DLD1 (cell line): ENCODE data around the gene LRRC7.
"Not testable (repeated sequence)": the region's sequence is repeated elsewhere in the genome, so short reads cannot be mapped to it uniquely, and the experiment has no call there.

Experiments used
- in situ Hi-C: cut with HindIII; loops from 2 replicates; pipeline ENCODE4 v1.10.0; 2017; ENCODE audit warnings: low sequenced_read_pairs

Gene LRRC7

DNA sequence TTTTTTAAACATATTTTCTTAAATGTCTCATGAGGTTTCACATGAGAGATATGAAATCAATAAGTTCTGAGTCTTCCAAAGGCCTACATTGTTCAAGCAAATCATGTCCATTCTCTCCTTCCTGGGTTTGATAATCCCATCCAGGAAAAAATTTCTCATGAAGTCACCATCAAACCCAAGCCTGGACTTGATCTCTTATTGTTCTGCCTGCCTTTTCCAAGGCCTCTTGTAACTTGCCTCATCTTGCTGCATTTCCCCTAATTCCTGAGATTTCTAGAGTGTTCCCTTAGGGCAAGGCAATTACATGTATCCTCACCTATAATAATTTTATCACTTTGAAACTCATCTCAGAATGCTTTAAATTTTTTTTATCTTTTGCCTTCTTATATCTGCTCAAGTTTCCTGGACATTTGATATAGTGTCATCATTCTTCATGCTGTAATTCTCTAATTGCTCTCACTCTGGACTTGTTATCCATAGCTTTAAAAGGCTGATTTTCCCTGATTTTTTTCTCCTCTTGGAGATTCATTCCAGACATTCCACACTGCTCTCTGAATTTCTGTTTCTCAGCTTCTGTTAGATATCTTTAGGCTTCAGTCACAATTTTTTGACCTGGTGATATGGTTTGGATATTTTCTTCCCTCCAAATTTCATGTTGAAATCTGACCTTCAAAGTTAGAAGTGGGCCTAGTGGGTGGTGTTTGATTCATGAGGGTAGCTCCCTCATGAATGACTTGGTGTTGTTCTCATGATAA is 126.4 kb downstream of the LRRC7 start:
- in situ Hi-C loops: no loop called here

DNA sequence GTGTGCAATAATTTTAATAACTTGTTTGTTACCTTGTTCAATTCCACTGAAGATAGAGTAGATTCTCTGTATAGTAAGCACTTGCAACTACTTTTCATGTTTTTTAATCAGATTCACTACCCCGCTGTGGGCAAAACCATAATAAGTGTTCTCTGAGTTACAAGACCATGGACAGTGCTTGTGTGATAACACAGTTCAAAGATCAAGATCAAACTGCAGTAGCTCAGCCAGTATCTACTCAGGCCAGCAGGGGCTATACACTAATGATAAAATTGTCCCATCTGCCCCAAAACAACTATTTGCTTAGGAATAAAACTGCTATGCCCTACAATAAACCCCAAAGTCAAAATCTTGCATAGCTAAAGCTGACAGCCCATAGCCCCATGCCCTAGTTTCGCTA is 129.6 kb downstream of the LRRC7 start:
- in situ Hi-C loops: no loop called here

- in situ Hi-C loops: no loop called here
These were observed 133.0 kb downstream of the LRRC7 start for GRCh38 chr1:69700770-69701169.

- in situ Hi-C loops: no loop called here
These were observed 134.4 kb downstream of the LRRC7 start for GRCh38 chr1:69702085-69702484.

DNA sequence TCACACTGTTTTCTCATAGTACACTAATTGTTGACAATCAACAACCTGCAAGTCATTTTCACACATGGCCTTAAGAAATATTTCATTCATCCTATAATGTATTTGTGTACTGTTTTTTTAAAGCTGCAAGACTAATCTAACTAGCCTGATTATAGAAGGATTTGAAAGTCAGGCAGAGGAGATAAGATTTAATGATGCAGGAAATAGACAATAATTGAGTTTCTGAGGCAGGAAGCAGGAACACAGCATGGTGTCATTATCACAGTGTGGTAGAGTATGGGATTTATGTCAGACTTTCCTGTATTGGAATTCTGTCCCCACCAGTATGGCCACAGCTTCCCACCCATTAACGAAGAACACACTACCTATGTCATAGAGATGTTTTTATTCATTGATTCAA is 138.8 kb downstream of the LRRC7 start:
- in situ Hi-C loops: no loop called here

DNA sequence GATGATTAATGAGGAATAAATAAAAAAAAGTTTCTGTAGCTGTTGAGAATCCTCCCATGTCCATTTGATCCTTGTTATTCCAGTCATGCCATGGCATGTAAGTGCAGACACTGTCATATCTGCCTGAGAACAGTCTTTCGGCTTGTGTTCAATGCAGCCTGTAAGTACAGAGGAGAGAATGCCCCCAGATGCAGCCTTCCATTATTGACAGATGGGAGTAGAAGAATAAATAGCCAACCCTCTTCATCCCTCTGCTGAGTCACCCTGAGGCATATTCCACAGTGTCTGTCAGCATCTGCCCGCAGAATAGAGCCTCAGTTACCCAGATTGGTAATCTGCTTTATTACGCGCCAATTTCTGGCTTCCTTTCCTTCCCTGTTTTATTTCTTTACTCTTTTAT is 139.4 kb downstream of the LRRC7 start:
- in situ Hi-C loops: no loop called here

GRCh38 chr1:69710484-69711189 is 142.9 kb downstream of the LRRC7 start:
- in situ Hi-C loops: no loop called here

- in situ Hi-C loops: no loop called here
These were observed 143.6 kb downstream of the LRRC7 start for GRCh38 chr1:69711190-69711930.

GRCh38 chr1:69717834-69718233 is 150.1 kb downstream of the LRRC7 start:
- in situ Hi-C loops: not testable (repeated sequence)

- in situ Hi-C loops: no loop called here
These were observed 160.5 kb downstream of the LRRC7 start for GRCh38 chr1:69728206-69728605.

- in situ Hi-C loops: no loop called here
These were observed 165.3 kb downstream of the LRRC7 start for GRCh38 chr1:69733061-69733460.

DNA sequence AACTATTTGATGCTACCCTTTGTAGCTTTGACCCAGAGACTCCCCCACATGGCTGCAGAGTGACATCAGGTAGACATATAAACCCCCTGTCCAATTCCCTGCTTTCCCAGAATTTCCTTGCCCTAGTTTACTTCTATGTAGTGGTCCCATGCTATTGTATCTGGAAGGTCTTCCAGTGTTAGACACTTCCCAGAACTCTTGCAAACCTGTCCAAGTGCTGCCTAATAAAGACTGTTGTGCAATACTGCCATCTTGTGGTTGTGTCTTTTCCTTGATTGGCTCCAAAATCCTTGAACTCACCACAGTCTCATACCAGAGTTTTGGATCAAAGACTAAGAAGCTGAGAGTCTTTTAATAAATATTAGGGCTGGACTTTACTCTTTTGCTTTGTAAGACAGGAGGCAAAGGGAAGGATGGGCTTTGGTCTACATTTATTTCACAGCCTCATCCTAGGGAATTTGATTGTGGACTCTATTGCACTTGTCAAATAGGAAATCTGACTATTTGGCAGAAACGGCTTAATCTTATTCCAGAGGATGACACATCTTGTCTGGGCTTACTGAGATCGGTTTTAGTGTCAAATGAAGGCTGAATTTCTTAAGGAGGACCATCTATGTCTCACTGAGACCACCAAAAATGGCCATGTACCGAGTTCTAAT is 169.9 kb downstream of the LRRC7 start:
- in situ Hi-C loops: no loop called here

- in situ Hi-C loops: no loop called here
These were observed 170.9 kb downstream of the LRRC7 start for GRCh38 chr1:69738458-69739250.

GRCh38 chr1:69739251-69739605 is 171.5 kb downstream of the LRRC7 start:
- in situ Hi-C loops: no loop called here

DNA sequence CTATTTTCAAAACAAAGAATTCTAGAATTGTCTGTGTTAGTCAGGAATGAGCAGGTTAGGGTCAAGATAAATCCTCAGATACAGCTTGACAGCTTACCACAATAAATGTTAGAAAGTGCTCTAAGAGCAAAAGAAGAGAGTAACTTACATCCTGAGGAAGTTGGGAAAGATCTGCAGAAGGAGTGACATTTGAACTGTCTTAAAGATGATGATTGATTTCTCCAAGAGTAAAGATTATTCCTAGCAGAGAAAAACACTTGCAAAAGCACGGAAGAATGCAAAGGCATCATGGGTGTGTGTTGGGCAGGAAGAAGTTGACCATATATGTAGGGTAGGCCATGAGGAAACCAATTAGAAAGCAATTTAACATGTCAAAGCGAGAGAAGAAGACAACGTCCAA is 175.4 kb downstream of the LRRC7 start:
- in situ Hi-C loops: no loop called here

- in situ Hi-C loops: no loop called here
These were observed 176.7 kb downstream of the LRRC7 start for GRCh38 chr1:69744381-69744780.

GRCh38 chr1:69747207-69747606 is 179.5 kb downstream of the LRRC7 start:
- in situ Hi-C loops: no loop called here

DNA sequence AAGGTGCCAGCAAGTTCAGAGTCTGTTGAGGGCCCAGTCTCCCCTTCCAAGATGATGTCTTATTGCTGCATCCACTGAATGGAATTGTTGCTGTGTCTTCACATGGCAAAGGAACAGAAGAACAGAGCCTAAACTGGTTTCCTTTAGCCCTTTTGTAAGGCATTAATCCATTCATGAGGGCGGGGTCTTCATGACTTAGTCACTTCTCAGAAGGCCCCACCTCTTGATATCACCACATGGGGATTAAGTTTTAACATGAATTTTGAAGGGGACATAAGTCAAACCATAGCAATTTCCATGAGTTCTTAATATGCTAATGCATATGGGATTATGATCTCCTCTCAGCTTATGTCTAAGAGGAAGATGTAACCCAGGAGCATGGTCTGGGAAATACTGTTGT is 182.9 kb downstream of the LRRC7 start:
- in situ Hi-C loops: no loop called here

DNA sequence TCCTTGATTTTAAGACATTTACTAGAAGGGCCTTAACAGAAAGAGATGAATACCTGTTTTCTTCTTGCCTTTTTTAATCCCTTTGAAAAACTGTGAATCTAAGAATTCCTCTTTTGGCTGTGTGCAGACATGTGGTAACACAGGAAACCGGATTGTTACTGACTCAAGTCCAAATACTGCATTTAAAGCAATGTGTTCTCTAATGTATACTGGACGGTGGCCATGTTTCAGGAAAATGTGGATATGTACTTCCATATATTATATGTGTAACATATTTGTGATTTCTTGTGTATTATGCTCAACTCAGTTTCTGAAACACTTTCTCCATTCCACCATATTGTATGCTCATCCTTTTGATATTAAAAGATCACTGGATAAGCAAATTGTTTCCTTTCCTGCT is 185.1 kb downstream of the LRRC7 start:
- in situ Hi-C loops: no loop called here

GRCh38 chr1:69754521-69754920 is 186.8 kb downstream of the LRRC7 start:
- in situ Hi-C loops: no loop called here

GRCh38 chr1:69755647-69756046 is 187.9 kb downstream of the LRRC7 start:
- in situ Hi-C loops: no loop called here
